Endothelial cell of umbilical vein (primary cell): Measurements from ENCODE around the gene NR1D2. TPM values are rescaled to one million over a fixed set of nuclear protein-coding genes. Genes with fewer than 3 reads are reported as not detected.

Source experiments
- BruUV-seq: library from RNA; stranded (reverse); fragments of 400-500 nt; replicated peaks from 2 replicates; lab custom pipeline; 2021; lab: Mats Ljungman, UMichigan
- CTCF ChIA-PET: fragments of 300-600, 350-600 bp; sonication (Branson Sonifier 250); formaldehyde crosslinking; loops from one replicate; lab custom pipeline; 2021; ENCODE audit warnings: antibody characterized with exemption, inconsistent platforms; lab: Charles Lee
- POLR2A ChIA-PET: fragments of 300-600, 350-600 bp; sonication (Branson Sonifier 250); formaldehyde crosslinking; loops from one replicate; lab custom pipeline; 2021; ENCODE audit warnings: antibody characterized with exemption, inconsistent platforms; lab: Charles Lee
- DNase-seq: peaks from one replicate; pipeline ENCODE4 v3.0.0-alpha.2; 2011; ENCODE audit warnings: low read depth, low spot score
- FAIRE-seq: peaks from 2 replicates; lab custom pipeline; 2011; peaks lifted over from hg19 to GRCh38; lab: Jason Lieb, UNC
- H2AFZ ChIP-seq: 2 replicates; pipeline ENCODE4 v1.6.0; 2012; ENCODE audit warnings: low read depth, low read length, control low read depth, inconsistent platforms
- H3K27ac ChIP-seq: 2 replicates; pipeline ENCODE4 v1.5.1; 2011; ENCODE audit warnings: low read depth, mild to moderate bottlenecking, control low read depth, low read length, moderate library complexity; ENCODE audit not compliant: insufficient read depth
- H3K27me3 ChIP-seq, 2 experiments: 2 replicates each; pipeline versions ENCODE4 v1.6.0 to v1.6.1; 2011; ENCODE audit warnings: low read length in 2 of 2, mixed read lengths in 1 of 2; ENCODE audit not compliant: control insufficient read depth in 2 of 2, insufficient read depth in 2 of 2
- H3K36me3 ChIP-seq, 2 experiments: 2 replicates in 1 of 2; 3 replicates in 1 of 2; pipeline ENCODE4 v1.5.1; 2011; ENCODE audit warnings: low read length in 2 of 2, mild to moderate bottlenecking in 1 of 2, moderate library complexity in 1 of 2; ENCODE audit not compliant: control insufficient read depth in 2 of 2, insufficient read depth in 2 of 2; ENCODE audit errors: extremely low read depth in 1 of 2
- H3K4me1 ChIP-seq: 3 replicates; pipeline ENCODE4 v1.5.1; 2011; ENCODE audit warnings: mild to moderate bottlenecking, low read length; ENCODE audit not compliant: control insufficient read depth, insufficient read depth; ENCODE audit errors: extremely low read depth
- H3K4me2 ChIP-seq: 2 replicates; pipeline ENCODE4 v1.6.1; 2011; ENCODE audit warnings: low read length, control low read depth, mixed read lengths; ENCODE audit not compliant: insufficient read depth
- H3K4me3 ChIP-seq, 3 experiments: fragments of 200-600 bp in 1 of 3; sonication (generic), shearing (Covaris generic) in 1 of 3; replicated peaks in 1 of 3; 2 replicates each; pipeline ENCODE4 v1.5.1; 2011 to 2016; ENCODE audit warnings: control low read depth in 3 of 3, low read length in 3 of 3, mild to moderate bottlenecking in 2 of 3, inconsistent platforms in 1 of 3, low read depth in 1 of 3, moderate library complexity in 1 of 3; ENCODE audit not compliant: insufficient read depth in 1 of 3
- H3K79me2 ChIP-seq: 2 replicates; pipeline ENCODE4 v1.6.0; 2012; ENCODE audit warnings: low read length, inconsistent platforms; ENCODE audit not compliant: control insufficient read depth, insufficient read depth
- H3K9ac ChIP-seq: replicated peaks from 2 replicates; pipeline ENCODE3; 2011; ENCODE audit warnings: low read length, control low read depth; ENCODE audit not compliant: insufficient read depth; ENCODE audit errors: extremely low read depth
- H3K9me1 ChIP-seq: replicated peaks from 3 replicates; pipeline ENCODE4 v1.6.0; 2011; ENCODE audit warnings: mild to moderate bottlenecking, low read length; ENCODE audit not compliant: control insufficient read depth, insufficient read depth; ENCODE audit errors: extremely low read depth
- H3K9me3 ChIP-seq: replicated peaks from 2 replicates; pipeline ENCODE4 v1.5.1; 2012; ENCODE audit warnings: low read length, inconsistent platforms; ENCODE audit not compliant: control insufficient read depth, insufficient read depth
- H4K20me1 ChIP-seq: replicated peaks from 2 replicates; pipeline ENCODE3; 2011; ENCODE audit warnings: mild to moderate bottlenecking, low read length; ENCODE audit not compliant: control insufficient read depth, insufficient read depth; ENCODE audit errors: extremely low read depth
- EZH2 ChIP-seq: IDR thresholded peaks from 2 replicates; pipeline ENCODE4 v1.6.1; 2012; ENCODE audit warnings: borderline replicate concordance, low read depth, mild to moderate bottlenecking, moderate library complexity, low read length, inconsistent platforms; ENCODE audit not compliant: severe bottlenecking
- FOS ChIP-seq: IDR thresholded peaks from 2 replicates; pipeline ENCODE4 v1.6.1; 2011; ENCODE audit warnings: mild to moderate bottlenecking, low read length, moderate library complexity, borderline replicate concordance; ENCODE audit not compliant: insufficient read depth
- GATA2 ChIP-seq: IDR thresholded peaks from 2 replicates; pipeline ENCODE4 v1.7.0; 2011; ENCODE audit warnings: low read depth, mild to moderate bottlenecking, moderate library complexity, mixed read lengths, low read length; ENCODE audit not compliant: insufficient read length, insufficient read depth
- JUN ChIP-seq: IDR thresholded peaks from 2 replicates; pipeline ENCODE4 v1.6.1; 2011; ENCODE audit warnings: borderline replicate concordance, low read depth; ENCODE audit not compliant: insufficient read length, insufficient read depth
- MYC ChIP-seq: IDR thresholded peaks from one replicate; pipeline ENCODE4 v1.6.1; 2011; ENCODE audit warnings: mild to moderate bottlenecking, low read depth, low read length
- POLR2A ChIP-seq: IDR thresholded peaks from 2 replicates; pipeline ENCODE4 v1.6.1; 2012; ENCODE audit warnings: low read depth, mild to moderate bottlenecking, control low read depth, low read length
- POLR2AphosphoS5 ChIP-seq: IDR thresholded peaks from 2 replicates; pipeline ENCODE4 v1.6.1; 2012; ENCODE audit warnings: low read depth, mild to moderate bottlenecking, control low read depth, low read length, moderate library complexity; ENCODE audit not compliant: insufficient read depth
- dilution Hi-C: fragments of 300-500 bp; cut with MboI; formaldehyde crosslinking; loops from one replicate; pipeline ENCODE4 v1.15.0; 2019; ENCODE audit warnings: low sequenced_read_pairs; ENCODE audit not compliant: extremely low pct_ligation_motif_present
- intact Hi-C: fragments of 100-400 bp; cut with micrococcal nuclease; formaldehyde crosslinking; loops from one replicate; pipeline ENCODE4 v1.10.0; 2022
- polyA plus RNA-seq, 4 experiments: library from polyadenylated mRNA; depleted of rRNA in 3 of 4; stranded (reverse) in 3 of 4; unstranded in 1 of 4; fragments of >200 nt; gene quantifications; 2 replicates each; pipeline versions ENCODE4 v1.2.1 to v1.2.3, GENCODE V29; 2011 to 2012; ENCODE audit warnings: missing spikeins in 1 of 4
- total RNA-seq: library from RNA; stranded (reverse); gene quantifications from 2 replicates; pipeline ENCODE4 v1.2.3, GENCODE V29; 2021
- TF ChIP-seq, protein P1 (sequence below), 2 donors: IDR thresholded peaks; 1 replicate in 1 of 2; 2 replicates in 1 of 2; pipeline ENCODE4 v1.5.1; 2011; ENCODE audit warnings: low read length in 2 of 2, mild to moderate bottlenecking in 2 of 2, moderate library complexity in 2 of 2, control low read depth in 1 of 2, inconsistent platforms in 1 of 2, low read depth in 1 of 2; ENCODE audit not compliant: insufficient read depth in 1 of 2; ENCODE audit errors: extremely low read depth in 1 of 2
- TF ChIP-seq, protein P2 (sequence below): IDR thresholded peaks from 2 replicates; pipeline ENCODE4 v1.6.1; 2011; ENCODE audit not compliant: insufficient read depth, insufficient read length

The NR1D2 gene
- total and polyA plus RNA-seq, 2 donors (not counting 3 experiments of a cell fraction or from before 2014, with no cell fraction given): 4.3 to 14.6 TPM

DNA sequence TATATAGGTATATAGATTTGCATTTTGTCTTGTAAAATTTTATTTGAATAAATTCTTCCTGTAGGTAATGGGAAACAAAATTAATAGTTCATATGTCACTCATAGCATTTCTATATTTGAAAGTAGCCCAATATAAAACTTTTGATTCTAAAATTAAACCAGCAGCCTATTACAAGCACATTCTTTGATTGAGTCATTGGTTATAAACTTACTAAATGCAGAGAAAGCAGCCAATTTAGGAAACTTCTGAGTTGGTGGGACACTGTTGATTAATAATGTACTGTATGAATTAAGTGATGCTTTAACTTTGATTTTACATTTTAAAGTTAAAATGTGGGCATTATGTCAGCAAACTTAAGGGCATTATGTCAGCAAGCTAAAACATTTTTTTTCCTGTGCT, 34.5 kb downstream of the NR1D2 start:
- no peak overlapping the region for H3K4me2 ChIP-seq
- FAIRE-seq (no peak), DNase-seq (no peak)
- intact Hi-C loops: no loop called here
- no peaks in the 10 kb centered on the region for H3K79me2 ChIP-seq
- no peaks in the 10 kb centered on the region for H3K27me3 ChIP-seq
- CTCF ChIA-PET: no interaction called here
- no peaks in the 10 kb centered on the region for H3K9me3 ChIP-seq
- H4K20me1 ChIP-seq: no peaks in the 10 kb centered on the region
- TF ChIP-seq EZH2: no peak
- no peak for TF ChIP-seq GATA2
- TF ChIP-seq, protein P1, sequence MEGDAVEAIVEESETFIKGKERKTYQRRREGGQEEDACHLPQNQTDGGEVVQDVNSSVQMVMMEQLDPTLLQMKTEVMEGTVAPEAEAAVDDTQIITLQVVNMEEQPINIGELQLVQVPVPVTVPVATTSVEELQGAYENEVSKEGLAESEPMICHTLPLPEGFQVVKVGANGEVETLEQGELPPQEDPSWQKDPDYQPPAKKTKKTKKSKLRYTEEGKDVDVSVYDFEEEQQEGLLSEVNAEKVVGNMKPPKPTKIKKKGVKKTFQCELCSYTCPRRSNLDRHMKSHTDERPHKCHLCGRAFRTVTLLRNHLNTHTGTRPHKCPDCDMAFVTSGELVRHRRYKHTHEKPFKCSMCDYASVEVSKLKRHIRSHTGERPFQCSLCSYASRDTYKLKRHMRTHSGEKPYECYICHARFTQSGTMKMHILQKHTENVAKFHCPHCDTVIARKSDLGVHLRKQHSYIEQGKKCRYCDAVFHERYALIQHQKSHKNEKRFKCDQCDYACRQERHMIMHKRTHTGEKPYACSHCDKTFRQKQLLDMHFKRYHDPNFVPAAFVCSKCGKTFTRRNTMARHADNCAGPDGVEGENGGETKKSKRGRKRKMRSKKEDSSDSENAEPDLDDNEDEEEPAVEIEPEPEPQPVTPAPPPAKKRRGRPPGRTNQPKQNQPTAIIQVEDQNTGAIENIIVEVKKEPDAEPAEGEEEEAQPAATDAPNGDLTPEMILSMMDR (IDR thresholded peaks at IDR 0.05; ENCODE audit: extremely low read depth in 1 of 2, insufficient read depth in 1 of 2, low read depth in 1 of 2, low read length in 2 of 2): no peak
- H3K9ac ChIP-seq: no peak overlapping the region
- H3K9me1 ChIP-seq: no peaks in the 10 kb centered on the region
- peaks cover 0 to 3% of the 10 kb centered on the region in 2 experiments for H3K36me3 ChIP-seq
- H2AFZ ChIP-seq: no peak overlapping the region
- POLR2A ChIA-PET: interaction anchor here (0.6 kb wide), 1 partner anchor 21 kb away, joined by 7 read pairs; no protein-coding TSS in a partner anchor
- dilution Hi-C loops: no loop called here
- no peaks in the 10 kb centered on the region for H3K4me1 ChIP-seq
- H3K27ac ChIP-seq: no peak overlapping the region
- no peak overlapping the region for H3K4me3 ChIP-seq
- BruUV-seq: no TSS peak

DNA sequence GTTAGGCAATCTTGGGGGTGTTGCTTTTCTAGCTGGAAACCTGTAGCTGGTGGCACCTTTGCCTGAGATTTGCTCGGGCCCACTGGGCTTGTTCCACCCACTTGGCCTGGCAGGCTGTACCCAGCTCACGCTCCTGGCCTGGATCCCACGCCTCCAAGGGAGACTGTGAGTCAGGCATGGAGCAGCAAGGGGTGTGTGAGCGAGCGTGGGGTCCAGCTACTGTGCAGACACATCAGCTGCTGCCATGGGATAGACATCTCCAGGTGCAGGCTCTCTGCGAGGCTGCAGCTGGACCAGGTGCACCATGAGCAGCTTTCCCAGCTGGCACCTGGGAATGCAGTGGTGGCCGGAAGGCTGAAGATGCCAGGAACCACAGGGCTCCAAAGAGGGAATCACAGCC, 36.0 kb downstream of the NR1D2 start:
- ChIA-PET POLR2A (interaction anchor here (1.5 kb wide), 1 partner anchor 64 kb away, joined by 7 read pairs; the partner anchor contains the start of genes NKIRAS1 and RPL15), CTCF (interaction anchor here (1.3 to 1.5 kb wide), 2 partner anchors 11 to 21 kb away, joined by 4 read pairs; no protein-coding TSS in a partner anchor)
- Histone ChIP-seq H3K9ac (no peak overlapping the region), H2AFZ (no peak overlapping the region), H3K36me3 (peaks cover 0 to 3% of the 10 kb centered on the region in 2 experiments), H3K9me1 (no peaks in the 10 kb centered on the region), H3K9me3 (no peaks in the 10 kb centered on the region), H4K20me1 (no peaks in the 10 kb centered on the region), H3K4me2 (no peak overlapping the region), H3K27ac (no peak overlapping the region), H3K79me2 (no peaks in the 10 kb centered on the region), H3K4me1 (no peaks in the 10 kb centered on the region), H3K4me3 (no peak overlapping the region), H3K27me3 (no peaks in the 10 kb centered on the region)
- FAIRE-seq: no peak
- intact Hi-C loops (no loop called here), dilution Hi-C loops (no loop called here)
- no peak for DNase-seq
- no TSS peak for BruUV-seq
- TF ChIP-seq JUN (no peak), EZH2 (no peak), MYC (no peak), POLR2A (no peak), FOS (no peak), POLR2AphosphoS5 (no peak), GATA2 (no peak)
- TF ChIP-seq, protein P2, sequence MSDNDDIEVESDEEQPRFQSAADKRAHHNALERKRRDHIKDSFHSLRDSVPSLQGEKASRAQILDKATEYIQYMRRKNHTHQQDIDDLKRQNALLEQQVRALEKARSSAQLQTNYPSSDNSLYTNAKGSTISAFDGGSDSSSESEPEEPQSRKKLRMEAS: no peak
- TF ChIP-seq, protein P1 (IDR thresholded peaks at IDR 0.05; ENCODE audit: extremely low read depth in 1 of 2, insufficient read depth in 1 of 2, low read depth in 1 of 2, low read length in 2 of 2): no peak
